GM19240 (cell line): Measurements from ENCODE around the gene NXT2.
"Not testable (repeated sequence)": the region's sequence is repeated elsewhere in the genome, so short reads cannot be mapped to it uniquely, and the experiment has no call there.

Experiments
- DNase-seq: peaks from one replicate; pipeline ENCODE4 v3.0.0; 2011; ENCODE audit warnings: low spot score; ENCODE audit not compliant: insufficient read length

The NXT2 gene

DNA sequence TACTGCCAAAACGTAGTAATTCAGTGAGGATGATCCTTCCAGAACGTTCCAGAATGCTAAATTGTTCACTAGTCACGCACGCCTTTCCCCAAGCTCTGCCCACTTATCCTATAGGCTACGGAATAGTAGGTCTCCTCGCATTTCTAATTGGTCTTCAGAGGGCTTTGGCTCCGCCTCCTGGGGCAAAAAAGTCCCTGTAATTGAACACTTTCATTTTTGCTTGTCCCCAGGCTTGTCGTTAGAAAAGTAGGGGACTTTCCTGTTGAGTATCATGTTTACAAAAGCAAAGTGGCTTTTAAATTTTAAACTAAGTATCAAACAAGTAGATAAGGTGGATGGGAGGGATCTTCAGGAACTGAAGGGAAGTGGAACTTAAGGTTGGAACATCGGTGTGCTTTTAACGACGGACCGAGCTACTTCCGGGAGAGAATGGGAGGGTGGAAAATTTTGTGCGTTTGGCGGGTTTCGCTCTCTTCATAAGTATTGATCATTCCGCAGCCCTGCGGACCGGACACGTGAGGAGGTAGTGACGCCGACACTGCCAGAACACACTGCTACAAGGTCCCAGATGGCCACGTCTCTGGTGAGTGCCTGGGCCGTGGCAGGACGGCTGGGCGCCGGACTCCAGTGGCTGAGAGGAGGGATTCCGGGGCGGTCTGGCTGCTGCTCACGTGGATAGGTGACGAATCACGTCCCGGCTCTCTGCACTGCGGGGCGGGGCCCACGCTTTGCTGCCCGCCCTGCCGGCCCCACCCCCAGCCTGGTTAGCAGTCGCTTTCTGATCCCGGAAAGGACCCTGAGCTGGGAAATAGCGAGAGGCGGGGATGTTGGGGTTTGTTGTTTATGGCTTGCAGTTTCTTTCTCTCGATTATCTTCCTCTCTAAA lies at the start of gene NXT2:
Gene NXT2, plus strand, starts transcription at position 406 of the 885 bp plus-strand sequence. Its CDS starts 163 bp downstream, at position 569.
- DNase-seq, result peak; percentile 55

DNA sequence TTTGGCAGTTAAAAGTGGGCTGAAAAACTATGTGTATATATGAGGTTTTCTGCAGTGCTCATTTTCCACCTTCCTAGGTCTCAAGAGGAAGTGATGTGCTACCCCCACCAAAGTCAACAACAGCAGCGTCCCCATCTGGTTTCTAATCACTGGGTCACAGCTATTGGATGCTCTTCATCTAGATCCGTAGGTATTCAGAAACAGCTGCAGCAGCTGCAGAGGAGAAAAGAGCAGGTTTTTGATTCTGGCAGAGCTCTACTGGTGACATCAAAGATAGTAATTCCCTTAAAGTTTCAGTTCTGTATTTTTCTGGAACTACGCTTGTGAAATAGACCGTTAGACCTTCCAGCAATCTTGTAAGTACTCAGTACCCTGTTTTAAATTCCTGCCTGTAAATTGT lies 49.0 kb upstream of the NXT2 start:
- DNase-seq, result no peak

DNA sequence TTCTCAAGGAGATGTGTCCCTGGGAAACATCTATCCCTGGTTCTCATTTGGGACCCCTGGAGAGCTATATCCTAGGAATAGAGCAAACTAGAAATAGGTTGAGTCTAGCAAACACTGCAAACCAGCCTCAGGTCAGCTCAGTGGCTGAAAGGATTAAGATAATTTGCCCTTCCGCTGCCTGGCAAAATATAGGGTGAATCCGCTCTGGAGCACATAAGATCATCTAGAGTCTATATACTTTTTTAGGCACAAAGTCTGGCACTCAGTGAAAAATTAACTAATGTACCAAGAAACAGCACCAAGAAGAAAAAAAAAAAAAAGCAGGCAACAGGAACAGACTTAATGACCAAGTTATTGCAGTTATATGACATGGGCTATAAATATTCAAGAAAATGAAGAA lies 47.5 kb upstream of the NXT2 start:
- no peak for DNase-seq

DNA sequence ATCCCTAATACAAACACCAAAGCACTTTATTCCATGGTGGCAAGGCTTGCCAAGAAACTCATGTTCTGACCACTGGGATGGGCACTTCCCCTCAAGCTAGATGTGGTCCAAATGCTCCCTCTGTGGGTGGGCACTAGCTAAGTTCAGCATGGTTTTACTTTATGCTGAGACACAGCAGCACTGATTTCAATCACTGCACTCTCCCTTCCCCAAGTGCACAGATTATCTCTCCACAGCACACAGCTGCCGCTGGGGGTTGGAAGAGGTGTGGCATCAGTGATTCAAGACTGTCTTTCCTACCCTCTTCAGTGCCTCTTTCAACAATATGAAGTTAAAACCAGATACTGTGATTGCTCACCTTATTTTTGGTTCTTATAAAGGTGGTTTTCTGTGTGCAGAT lies 38.2 kb upstream of the NXT2 start:
- DNase-seq, result no peak

DNA sequence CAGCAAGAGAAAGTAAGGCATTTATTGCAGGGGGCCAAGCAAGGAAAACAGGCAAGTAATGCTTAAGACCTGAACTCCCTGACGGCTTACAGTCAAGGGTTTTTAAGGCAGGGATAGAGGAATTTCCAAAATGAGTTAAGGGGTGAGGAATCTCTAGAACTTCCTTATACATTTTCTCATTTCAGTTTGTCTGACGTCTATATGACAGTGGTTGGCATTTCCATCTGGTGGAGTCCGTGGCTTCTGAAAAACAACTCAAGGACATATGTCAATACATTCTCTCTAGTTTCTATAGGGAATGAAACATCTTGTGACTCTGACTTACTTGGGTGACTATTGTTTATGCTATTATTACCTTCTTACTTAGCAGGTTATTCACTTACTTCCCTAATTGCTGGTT lies 35.5 kb upstream of the NXT2 start:
- DNase-seq, result no peak

DNA sequence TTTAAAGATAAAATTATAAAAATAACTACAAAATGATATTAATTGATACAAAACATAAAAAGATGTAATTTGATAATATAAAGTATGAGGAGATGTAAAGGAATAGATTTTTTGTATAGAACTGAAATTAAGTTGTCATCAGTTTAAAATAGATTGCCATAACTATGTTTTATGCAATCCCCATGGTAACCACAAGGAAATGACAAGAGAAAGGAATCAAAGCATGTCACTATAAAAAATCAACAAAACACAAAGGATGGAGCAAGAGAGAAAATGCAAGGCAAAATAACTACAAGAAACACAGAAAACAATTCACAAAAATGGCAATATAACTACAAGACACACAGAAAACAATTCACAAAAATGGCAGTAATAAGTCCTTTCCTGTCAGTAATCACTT lies 27.7 kb upstream of the NXT2 start:
- no peak for DNase-seq

DNA sequence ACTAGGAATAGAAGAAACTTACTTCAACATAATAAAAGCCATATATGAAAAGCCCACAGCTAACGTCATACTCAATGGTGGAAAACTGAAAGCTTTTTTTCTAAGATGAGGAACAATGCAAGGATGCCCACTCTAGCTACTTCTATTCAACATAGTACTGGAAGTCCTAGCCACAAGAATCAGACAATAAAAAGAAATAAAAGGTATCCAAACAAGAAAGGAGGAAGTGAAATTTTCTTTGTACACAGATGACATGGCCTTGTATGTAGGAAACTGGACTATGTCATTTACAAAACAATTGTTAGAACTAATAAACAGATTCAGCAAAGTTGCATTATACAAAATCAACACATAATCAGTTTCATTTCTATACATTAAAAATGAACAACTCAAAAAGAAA lies 25.5 kb upstream of the NXT2 start:
- no peak for DNase-seq

DNA sequence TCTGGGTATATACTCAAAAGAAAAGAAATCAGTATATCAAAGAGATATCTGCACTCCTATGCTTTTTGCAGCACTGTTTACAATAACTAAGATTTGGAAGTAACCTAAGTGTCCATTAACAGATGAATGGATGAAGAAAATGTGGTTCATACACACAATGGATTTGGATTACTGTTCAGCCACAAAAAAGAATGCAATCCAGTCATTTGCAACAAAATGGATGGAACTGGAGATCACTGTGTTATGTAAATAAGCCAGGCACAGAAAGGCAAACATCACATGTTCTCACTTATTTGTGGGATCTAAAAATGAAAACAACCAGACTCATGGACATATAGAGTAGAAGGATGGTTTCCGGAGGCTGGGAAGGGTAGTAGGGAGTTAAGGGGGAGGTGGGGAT lies 17.6 kb upstream of the NXT2 start:
- DNase-seq, result no peak

DNA sequence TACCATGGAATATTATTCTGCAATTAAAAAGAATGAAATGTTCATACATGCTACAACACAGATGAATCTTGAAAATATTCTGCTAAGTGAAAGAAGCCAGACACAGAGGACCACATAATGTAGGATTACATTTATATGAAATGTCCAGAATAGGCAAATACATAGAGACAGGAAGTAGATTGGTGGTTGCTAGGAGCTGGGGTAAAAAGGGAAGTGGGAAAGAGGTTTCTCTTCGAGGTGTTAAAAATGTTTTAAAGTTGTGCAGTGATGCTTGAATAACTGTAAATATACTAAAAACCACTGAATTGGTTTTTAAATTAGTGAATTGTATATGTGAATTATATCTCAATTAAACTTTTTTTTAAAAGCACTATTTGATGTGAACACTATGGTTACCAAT lies 3.6 kb upstream of the NXT2 start:
- no peak for DNase-seq

DNA sequence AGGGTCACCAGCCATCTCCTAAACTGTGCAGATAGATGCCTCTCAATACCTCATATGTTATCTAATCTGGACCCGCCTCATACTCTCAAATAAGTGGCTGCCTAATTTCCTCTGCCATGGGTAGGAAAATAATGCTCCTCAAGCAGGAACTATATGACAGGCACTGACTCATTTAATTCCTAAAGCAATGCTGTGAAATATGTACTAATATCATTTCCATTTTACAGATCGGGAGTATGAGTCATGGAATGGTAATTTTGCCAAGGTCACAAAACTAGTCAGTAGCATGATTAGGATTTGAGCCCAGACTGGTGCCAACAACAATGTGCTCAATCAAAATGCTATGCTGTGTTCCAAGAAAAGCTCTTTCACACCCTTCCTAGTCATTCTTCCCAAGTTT lies 3.0 kb upstream of the NXT2 start:
- no peak for DNase-seq

DNA sequence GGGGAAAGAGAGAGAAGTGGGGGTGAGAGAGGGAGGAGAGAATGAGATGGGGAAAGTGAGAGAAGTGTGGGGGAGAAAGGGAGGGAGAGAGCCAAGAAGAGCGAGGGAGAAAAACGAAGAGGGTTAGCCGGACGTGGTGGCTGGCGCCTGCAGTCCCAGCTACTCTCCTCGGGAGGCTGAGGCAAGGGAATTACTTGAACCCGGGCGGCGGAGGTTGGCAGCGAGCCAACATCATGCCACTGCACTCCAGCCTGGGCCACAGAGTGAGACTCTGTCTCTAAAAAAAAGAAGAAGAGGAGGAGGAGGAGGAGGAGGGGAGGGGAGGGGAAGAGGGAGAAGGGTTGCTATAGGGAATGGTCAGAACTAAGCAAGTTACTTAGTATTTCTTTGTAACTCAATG lies 1.7 kb upstream of the NXT2 start:
- DNase-seq, result no peak

DNA sequence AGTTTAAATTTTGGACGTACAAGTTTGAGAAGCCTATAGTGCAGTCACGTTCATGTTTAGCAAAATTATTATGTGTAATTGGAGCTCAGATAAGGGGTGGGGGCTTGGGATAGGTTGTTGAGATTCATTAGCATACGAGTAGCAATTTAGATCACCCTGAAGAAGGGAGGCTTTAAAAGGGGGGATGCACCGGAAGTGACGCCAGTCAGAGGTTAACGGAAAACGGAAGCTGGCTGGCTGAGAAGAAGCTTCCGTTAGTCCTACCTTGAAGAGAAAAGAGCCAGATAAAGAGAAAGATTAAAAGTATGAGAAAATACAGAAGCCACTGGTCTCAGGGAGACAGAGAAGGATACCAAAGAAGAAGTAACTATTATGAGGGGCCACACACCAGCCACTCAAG lies 1.1 kb upstream of the NXT2 start:
- no peak for DNase-seq

DNA sequence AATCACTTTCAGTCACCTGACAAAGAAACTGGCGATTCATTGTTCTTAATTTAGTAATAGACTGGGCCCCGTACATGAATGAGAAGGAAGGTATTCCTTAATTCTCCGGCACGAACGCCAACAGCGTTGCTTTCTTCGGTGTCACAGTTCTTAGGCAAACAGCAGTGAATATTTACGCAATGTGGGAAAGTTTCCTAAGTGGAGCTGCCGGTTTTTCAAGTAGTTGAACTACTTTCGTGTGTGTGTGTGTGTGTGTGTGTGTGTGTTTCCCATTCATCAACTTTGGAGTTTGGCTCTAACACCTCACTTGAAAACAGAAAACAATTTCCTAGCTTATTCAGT lies 651 bp downstream of the NXT2 start:
- no peak for DNase-seq

DNA sequence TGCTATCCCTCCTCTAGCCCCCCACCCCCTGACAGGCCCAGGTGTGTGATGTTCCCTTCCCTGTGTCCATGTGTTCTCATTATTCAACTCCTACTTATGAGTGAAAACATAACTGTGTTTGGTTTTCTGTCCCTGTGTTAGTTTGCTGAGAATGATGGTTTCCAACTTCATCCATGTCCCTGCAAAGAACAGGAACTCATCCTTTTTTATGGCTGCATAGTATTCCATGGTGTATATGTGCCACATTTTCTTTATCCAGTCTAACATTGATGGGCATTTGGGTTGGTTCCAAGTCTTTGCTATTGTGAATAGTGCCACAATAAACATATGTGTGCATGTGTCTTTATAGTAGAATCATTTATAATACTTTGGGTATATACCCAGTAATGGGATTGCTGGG lies 2.4 kb downstream of the NXT2 start:
- DNase-seq, result not testable (repeated sequence)

DNA sequence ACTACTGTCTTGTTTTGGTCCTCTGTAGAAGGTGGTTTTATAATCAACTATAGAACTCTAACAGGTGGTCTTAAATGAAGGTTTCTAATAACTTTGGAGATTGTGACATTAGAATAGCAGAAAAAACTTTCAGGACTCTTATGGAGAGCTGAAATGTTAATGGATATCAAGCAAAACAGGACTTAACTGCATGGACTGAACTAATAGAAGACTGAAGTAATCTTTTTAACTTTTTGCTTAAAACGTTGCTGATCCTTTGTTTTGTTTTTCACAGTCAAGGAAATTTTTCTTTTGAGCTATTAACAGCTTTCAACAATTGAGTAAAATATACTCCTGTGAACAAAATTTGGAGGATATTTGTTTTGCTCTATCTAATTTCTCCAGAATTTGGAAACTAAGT lies 17.2 kb downstream of the NXT2 start:
- DNase-seq, result no peak

DNA sequence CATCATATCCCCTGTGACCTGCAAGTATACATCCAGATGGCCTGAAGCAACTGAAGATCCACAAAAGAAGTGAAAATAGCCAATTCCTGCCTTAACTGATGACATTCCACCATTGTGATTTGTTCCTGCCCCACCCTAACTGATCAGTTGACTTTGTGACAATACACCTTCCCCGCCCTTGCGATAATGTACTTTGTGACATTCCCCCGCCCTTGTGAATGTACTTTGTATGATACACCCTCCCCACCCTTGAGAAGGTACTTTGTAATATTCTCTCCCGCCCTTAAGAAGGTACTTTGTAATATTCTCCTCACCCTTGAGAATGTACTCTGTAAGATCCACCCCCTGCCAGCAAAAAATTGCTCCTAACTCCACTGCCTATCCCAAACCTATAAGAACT lies 39.4 kb downstream of the NXT2 start:
- not testable (repeated sequence) for DNase-seq

DNA sequence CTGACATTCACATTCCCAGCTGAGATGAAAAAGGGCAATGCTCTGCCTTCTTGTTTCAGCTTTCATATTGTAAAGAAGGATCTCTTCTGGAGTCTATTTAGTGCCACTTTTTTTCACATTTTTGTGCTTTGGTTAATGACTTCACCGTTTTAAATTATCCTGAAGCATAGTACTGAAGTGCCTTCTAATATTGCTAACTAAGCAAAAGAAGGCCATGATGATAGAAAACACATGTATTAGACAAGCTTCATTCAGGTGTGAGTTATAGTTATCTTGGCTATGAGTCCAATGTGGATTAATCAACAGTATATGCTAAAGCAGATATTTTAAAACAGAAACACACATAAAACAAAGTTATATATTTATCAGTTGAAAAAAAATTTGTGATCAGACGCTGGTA lies 40.4 kb downstream of the NXT2 start:
- DNase-seq, result no peak

DNA sequence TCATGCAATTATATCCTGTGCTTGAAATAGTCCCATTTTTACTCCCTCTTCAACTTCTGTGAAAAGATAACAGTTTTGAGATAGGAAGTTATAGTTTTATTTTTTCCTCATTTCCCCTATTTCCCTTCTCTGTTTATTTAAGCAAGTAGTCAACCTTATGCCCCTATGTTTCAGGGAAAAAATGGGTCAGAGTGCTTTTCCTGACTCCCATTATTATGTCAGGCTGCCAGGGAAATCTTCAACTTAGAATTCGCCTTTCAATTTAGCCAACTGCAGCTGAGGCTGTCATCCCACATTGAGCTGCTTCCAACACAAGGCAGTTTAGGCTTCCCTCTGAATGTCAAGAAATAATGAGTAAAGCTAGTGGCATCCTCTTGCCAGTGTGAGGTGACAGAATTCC lies 42.3 kb downstream of the NXT2 start:
- DNase-seq, result no peak

DNA sequence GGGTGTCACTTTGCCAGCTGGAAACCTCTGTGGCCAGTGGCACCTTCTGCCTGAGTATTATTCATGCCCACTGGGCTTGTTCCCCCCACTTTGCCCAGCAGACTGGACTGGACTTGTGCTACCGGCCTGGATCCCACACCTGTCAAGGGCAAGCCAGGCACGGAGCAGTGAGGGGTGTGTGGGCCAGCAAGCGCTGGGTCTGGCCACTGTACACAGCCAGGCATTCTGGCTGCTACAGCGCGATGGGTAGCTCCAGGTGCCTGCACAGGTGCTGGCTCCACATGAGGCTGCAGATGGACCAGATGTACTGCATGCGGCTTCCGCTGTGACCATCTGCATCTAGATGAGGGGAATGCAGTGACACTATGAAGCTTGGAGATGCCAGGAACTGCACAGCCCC lies 48.8 kb downstream of the NXT2 start:
- DNase-seq, result no peak

DNA sequence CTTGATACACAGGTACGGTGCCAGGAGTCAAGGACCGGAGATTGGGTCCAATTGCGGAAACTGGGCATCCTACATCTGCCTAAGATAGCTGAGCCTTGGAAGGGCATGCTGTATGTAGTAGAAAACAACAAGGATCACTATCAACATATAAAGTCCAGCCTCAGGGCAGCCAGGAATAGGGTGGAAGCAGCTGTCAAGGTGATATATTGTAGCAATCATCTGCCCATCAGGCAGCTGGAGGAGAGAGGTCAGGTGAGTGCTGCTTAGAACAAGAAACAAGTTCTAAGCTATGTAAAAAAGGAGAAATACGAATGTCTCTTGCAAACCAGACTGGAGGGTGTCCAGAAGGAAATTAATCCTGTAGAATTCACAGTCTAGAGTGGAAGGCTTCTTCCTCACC lies 53.5 kb downstream of the NXT2 start:
- DNase-seq, result no peak
